ENCODE data around the gene FUOM. TPM values are rescaled to one million over a fixed set of nuclear protein-coding genes. Genes with fewer than 3 reads are reported as not detected.

FUOM gene
- total and polyA plus RNA-seq, 2 of the 4 experiments (the other 2 are of a cell fraction), result 26.3 to 52.8 TPM

DNA sequence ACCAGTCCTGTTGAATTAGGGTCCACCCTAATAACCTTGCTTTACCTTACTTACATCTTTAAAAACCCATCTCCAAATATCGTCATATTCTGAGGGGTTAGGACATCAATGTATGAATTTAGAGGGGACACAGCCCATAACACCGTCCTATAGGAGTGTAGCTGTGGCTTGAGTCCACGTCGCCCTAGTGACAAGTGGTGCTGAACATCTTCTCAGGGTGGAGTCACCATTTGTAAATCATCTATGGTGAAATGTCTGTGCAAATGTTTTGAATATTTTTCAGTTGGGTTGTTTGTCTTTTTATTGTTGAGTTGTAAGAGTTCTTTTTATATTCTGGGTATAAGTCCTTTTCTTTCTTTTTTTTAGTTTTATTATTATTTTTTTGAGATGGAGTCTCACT, 15.8 kb downstream of the FUOM start:
- Histone ChIP-seq H3K23ac (ENCODE audit: low read depth, low read length) (no peak overlapping the region), H4K20me1 (ENCODE audit: insufficient read depth, low read length) (no peaks in the 10 kb centered on the region), H3K9ac (ENCODE audit: low read depth, low read length) (no peak overlapping the region), H3K4me2 (ENCODE audit: low read depth, low read length) (no peak overlapping the region), H3K56ac (ENCODE audit: extremely low read depth, insufficient read depth, low read length) (no peak overlapping the region), H3K18ac (ENCODE audit: low read depth, low read length) (no peak overlapping the region), H3K79me1 (ENCODE audit: low read depth in 1 of 2, low read length in 2 of 2) (no peaks in the 10 kb centered on the region), H3K4me1 (ENCODE audit: control insufficient read depth, insufficient read depth, low read length) (no peaks in the 10 kb centered on the region), H2AK9ac (replicated peaks; ENCODE audit: low read depth, low read length, poor library complexity) (no peak overlapping the region), H3K4me3 (ENCODE audit: insufficient read depth, low read depth, low read length) (no peak overlapping the region), H3K14ac (replicated peaks; ENCODE audit: low read depth, low read length) (no peak overlapping the region), H3K27me3 (ENCODE audit: control insufficient read depth, insufficient read depth, low read length) (peaks cover 22% of the 10 kb centered on the region), H2AFZ (replicated peaks; ENCODE audit: low read length, poor library complexity) (no peak overlapping the region), H3K27ac (ENCODE audit: insufficient read depth, low read length) (no peak overlapping the region), H4K5ac (ENCODE audit: low read depth, low read length) (no peak overlapping the region), H2BK20ac (ENCODE audit: low read depth, low read length) (no peak overlapping the region), H3K4ac (ENCODE audit: low read depth, low read length) (no peak overlapping the region), H4K8ac (ENCODE audit: low read depth in 2 of 2, low read length in 2 of 2) (no peak overlapping the region), H3K9me3 (ENCODE audit: control insufficient read depth, insufficient read depth, low read length) (no peaks in the 10 kb centered on the region), H3K36me3 (ENCODE audit: control insufficient read depth, insufficient read depth, low read length) (no peaks in the 10 kb centered on the region), H2AK5ac (ENCODE audit: low read depth, low read length) (no peak overlapping the region), H2BK120ac (ENCODE audit: low read depth, low read length) (no peak overlapping the region), H4K91ac (ENCODE audit: insufficient read depth, low read depth, low read length) (no peak overlapping the region), H3K9me1 (ENCODE audit: insufficient read depth, low read length) (no peaks in the 10 kb centered on the region), H2BK15ac (ENCODE audit: low read depth, low read length) (no peak overlapping the region), H2BK5ac (ENCODE audit: low read depth, low read length, poor library complexity, severe bottlenecking) (no peak overlapping the region)
- CTCF ChIA-PET, result no interaction called here
- POLR2A ChIA-PET (ENCODE audit: unreplicated experiment), result no interaction called here
- TF ChIP-seq ELK1 (IDR thresholded peaks at IDR 0.05; ENCODE audit: borderline replicate concordance, low read depth, low read length) (no peak), CTCF (conservative IDR thresholded peaks at IDR 0.05; ENCODE audit: low read depth, low read length) (no peak), NFE2L2 (IDR thresholded peaks at IDR 0.05; ENCODE audit: low read depth, low read length) (no peak), POLR2A (IDR thresholded peaks at IDR 0.05; ENCODE audit: low read depth, low read length) (no peak), RFX5 (IDR thresholded peaks at IDR 0.05; ENCODE audit: low read depth, low read length) (no peak), FOS (IDR thresholded peaks at IDR 0.05; ENCODE audit: low read depth, low read length) (no peak), MAFK (IDR thresholded peaks at IDR 0.05; ENCODE audit: low read depth, low read length) (no peak), BHLHE40 (IDR thresholded peaks at IDR 0.05; ENCODE audit: low read depth, low read length) (no peak), MXI1 (IDR thresholded peaks at IDR 0.05; ENCODE audit: borderline replicate concordance, low read depth, low read length) (no peak), RCOR1 (IDR thresholded peaks at IDR 0.05; ENCODE audit: insufficient replicate concordance, low read length) (no peak), MAZ (IDR thresholded peaks at IDR 0.05; ENCODE audit: borderline replicate concordance, low read depth, low read length) (no peak), RAD21 (IDR thresholded peaks at IDR 0.05; ENCODE audit: low read length) (no peak), SMC3 (IDR thresholded peaks at IDR 0.05; ENCODE audit: low read depth, low read length) (no peak)
- TF ChIP-seq, protein P1, sequence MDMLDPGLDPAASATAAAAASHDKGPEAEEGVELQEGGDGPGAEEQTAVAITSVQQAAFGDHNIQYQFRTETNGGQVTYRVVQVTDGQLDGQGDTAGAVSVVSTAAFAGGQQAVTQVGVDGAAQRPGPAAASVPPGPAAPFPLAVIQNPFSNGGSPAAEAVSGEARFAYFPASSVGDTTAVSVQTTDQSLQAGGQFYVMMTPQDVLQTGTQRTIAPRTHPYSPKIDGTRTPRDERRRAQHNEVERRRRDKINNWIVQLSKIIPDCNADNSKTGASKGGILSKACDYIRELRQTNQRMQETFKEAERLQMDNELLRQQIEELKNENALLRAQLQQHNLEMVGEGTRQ (IDR thresholded peaks at IDR 0.05; ENCODE audit: low read depth, low read length), result no peak
- no CpG with 5 or more reads among the region's 4 CpGs for WGBS, 2 experiments (ENCODE audit: extremely low coverage in 2 of 2, insufficient read length in 1 of 2)
- dilution Hi-C loops (cut with HindIII; ENCODE audit: low sequenced_read_pairs, unreplicated experiment), result no loop called here
- no peak for ATAC-seq (ENCODE audit: low read depth)
- intact Hi-C loops (cut with micrococcal nuclease), result no loop called here
- in situ Hi-C loops (cut with MboI; ENCODE audit: low sequenced_read_pairs), result no loop called here
- no peak for DNase-seq
- no TSS peak for BruUV-seq (replicated peaks)
